ENCODE results near the gene BSPRY. TPM values are rescaled to one million over a fixed set of nuclear protein-coding genes. Genes with fewer than 3 reads are reported as not detected.

Gene BSPRY
- total RNA-seq, 4 donors from 2014 or later, result 0.40 to 1.9 TPM; not detected in 2

DNA sequence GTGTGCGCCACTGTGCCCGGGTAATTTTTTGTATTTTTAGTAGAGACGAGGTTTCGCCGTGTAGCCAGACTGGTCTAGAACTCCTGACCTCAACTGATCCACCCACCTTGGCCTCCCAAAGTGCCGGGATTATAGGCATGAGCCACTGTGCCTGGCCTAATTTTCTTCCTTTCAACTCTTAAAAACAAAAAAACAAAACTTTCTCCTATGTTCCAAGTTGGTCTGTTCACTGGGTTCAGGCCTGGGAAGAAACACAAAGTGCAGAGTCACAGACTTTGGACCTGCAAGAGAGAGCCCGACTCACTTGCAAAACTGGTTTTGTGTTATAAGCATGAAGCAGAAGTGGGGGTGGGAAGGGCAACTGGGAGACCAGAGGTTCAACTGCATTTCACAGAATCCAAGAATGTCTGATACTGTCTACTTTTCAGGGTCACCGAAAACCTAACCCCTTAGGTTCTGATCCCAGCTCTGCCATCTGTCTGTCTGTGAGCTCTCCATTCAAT lies 32.6 kb downstream of the BSPRY start:
- Histone ChIP-seq H3K4me1 (no peaks in the 10 kb centered on the region), H3K36me3 (no peaks in the 10 kb centered on the region), H3K9me3 (no peaks in the 10 kb centered on the region), H3K4me3 (no peak overlapping the region), H3K27ac (no peak overlapping the region), H3K27me3 (no peaks in the 10 kb centered on the region)
- TF ChIP-seq, protein P1, sequence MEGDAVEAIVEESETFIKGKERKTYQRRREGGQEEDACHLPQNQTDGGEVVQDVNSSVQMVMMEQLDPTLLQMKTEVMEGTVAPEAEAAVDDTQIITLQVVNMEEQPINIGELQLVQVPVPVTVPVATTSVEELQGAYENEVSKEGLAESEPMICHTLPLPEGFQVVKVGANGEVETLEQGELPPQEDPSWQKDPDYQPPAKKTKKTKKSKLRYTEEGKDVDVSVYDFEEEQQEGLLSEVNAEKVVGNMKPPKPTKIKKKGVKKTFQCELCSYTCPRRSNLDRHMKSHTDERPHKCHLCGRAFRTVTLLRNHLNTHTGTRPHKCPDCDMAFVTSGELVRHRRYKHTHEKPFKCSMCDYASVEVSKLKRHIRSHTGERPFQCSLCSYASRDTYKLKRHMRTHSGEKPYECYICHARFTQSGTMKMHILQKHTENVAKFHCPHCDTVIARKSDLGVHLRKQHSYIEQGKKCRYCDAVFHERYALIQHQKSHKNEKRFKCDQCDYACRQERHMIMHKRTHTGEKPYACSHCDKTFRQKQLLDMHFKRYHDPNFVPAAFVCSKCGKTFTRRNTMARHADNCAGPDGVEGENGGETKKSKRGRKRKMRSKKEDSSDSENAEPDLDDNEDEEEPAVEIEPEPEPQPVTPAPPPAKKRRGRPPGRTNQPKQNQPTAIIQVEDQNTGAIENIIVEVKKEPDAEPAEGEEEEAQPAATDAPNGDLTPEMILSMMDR (IDR thresholded peaks at IDR 0.05), result no peak
- no peak for TF ChIP-seq POLR2A (IDR thresholded peaks at IDR 0.05)
- intact Hi-C loops (cut with DNase I; ENCODE audit: low total_unique reads), result no loop called here
- no peak for DNase-seq

DNA sequence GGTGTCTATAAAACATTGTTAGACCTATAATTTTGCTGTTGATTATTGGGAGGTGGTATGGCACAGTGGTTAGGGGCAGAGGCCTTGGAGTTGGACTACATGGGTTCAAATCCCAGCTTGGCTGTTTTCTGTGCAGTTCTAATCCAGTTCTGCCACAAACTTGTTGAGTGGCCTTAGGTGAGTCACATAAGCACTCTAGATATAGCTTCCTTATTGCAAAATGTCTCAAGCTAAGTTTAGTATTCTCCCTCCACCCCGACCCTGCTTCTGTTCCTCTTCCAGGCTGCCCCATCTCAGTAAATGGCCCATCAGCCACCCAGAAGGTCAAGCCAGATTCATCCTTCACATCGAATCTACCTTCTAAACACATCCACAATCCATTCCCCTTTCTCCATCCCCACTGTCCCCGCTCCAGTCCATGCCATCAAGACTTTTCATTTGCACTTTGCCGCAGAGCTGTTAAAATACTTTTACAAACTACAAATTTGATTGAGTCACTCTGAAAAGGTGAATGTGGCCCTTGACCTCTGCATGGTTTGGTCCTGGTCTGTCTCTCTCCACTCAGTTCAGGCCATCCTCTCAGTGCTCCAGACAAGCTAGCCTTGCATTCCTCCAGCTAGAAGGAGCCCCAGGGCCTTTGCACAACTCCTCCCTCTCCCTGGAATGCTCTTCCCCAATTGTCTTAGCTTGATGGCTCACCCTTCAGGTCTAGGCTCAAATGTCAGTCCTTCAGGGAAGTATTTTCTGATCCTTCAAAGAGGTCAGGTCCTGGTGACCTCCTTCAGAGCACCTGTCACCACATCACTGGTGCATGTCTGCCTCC lies 37.4 kb downstream of the BSPRY start:
- H3K36me3 ChIP-seq, result no peaks in the 10 kb centered on the region
- TF ChIP-seq POLR2A (IDR thresholded peaks at IDR 0.05), result no peak
- TF ChIP-seq, protein P1 (IDR thresholded peaks at IDR 0.05), result no peak

DNA sequence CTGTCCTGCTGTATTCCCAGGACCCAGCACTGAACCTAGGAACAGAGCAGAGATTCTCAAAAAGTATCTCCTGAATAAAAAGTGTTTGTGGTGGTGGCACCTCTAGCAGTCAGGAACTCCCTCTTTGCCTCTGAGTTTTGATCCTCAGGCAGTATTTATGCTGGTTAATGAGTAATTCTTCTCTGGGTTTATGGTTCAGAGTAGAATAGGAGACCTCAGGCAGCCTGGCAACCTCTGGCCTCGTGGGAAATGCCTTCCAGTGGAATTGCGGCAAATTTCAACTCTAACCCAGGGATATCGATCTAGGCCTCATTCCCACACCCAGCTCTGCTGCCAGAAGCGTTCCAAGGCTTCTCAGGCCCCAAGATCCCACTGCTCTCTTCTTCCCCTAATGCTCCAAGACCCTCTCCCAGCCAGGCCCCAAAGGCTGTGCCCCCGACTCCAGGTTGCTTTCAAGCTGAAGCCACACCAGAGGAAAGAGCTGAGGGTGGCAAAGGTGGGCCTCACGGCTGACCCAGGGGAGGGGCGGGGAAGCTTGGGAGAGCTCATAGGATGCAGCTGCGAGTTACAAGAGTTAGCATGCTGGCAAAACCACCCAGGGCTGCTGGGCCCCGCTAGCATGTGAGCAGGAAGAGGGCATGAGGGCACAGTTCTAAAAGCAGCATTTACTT lies 38.4 kb downstream of the BSPRY start:
- H3K4me3 ChIP-seq, result no peak overlapping the region
- DNase-seq, result no peak
- H3K36me3 ChIP-seq, result no peaks in the 10 kb centered on the region
- intact Hi-C loops (cut with DNase I; ENCODE audit: low total_unique reads), result no loop called here
- TF ChIP-seq, protein P1 (IDR thresholded peaks at IDR 0.05), result no peak
- no peak for TF ChIP-seq POLR2A (IDR thresholded peaks at IDR 0.05)
- no peak overlapping the region for H3K27ac ChIP-seq
- no peaks in the 10 kb centered on the region for H3K27me3 ChIP-seq
- no peaks in the 10 kb centered on the region for H3K9me3 ChIP-seq
- H3K4me1 ChIP-seq, result no peaks in the 10 kb centered on the region

More for the DNA sequence above, 37.4 kb downstream of the BSPRY start:
- no peak for DNase-seq
- intact Hi-C loops (cut with DNase I; ENCODE audit: low total_unique reads), result no loop called here
- Histone ChIP-seq H3K4me3 (no peak overlapping the region), H3K4me1 (no peaks in the 10 kb centered on the region), H3K27me3 (no peaks in the 10 kb centered on the region), H3K9me3 (no peaks in the 10 kb centered on the region), H3K27ac (no peak overlapping the region)

DNA sequence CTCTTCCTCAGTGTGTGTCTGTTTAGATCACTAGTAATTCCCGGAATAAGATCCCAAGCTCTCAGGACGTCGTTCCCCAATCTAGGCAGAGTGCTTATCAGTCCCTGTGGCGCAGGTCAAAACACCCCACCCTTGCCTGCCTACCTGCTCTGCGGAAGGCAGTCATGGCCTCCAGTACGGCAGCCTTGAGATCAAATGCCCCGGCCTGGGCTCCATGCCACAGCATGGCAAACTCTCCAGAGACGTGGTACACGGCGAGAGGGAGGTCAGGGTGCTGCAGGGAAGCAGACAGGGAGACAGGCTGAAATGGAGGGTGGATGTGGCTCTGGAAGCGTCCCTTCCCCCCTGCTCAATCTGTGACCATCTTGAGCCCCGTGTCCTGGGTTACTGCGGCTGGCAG lies 39.5 kb downstream of the BSPRY start:
- no peak for DNase-seq
- intact Hi-C loops (cut with DNase I; ENCODE audit: low total_unique reads), result no loop called here
- no peak for TF ChIP-seq POLR2A (IDR thresholded peaks at IDR 0.05)
- TF ChIP-seq, protein P1 (IDR thresholded peaks at IDR 0.05), result no peak
- no peak overlapping the region for H3K27ac ChIP-seq
- H3K4me1 ChIP-seq, result no peaks in the 10 kb centered on the region
- H3K36me3 ChIP-seq, result no peaks in the 10 kb centered on the region
- H3K27me3 ChIP-seq, result no peaks in the 10 kb centered on the region
- no peaks in the 10 kb centered on the region for H3K9me3 ChIP-seq
- H3K4me3 ChIP-seq, result no peak overlapping the region

DNA sequence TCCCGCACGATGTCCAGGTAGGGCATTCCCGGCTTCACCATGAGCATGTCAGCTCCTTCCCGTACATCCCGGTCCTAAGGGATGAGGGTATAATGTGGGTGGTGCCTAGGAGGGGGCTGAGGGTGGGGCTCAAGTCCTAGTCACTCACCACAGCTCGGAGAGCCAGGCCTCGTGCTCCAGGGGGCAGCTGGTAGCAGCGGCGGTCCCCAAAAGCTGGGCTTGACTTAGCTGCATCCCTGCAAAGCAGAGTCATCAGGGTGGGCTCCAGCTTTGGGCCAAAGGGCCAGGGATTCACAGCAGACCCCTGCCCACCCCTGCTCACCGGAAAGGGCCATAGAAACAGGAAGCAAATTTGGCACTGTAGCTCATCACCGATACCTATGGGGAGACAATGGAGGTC lies 40.1 kb downstream of the BSPRY start:
- TF ChIP-seq, protein P1 (IDR thresholded peaks at IDR 0.05), result no peak
- H3K4me3 ChIP-seq, result no peak overlapping the region
- no peaks in the 10 kb centered on the region for H3K27me3 ChIP-seq
- no peaks in the 10 kb centered on the region for H3K9me3 ChIP-seq
- H3K27ac ChIP-seq, result no peak overlapping the region
- no peaks in the 10 kb centered on the region for H3K4me1 ChIP-seq
- intact Hi-C loops (cut with DNase I; ENCODE audit: low total_unique reads), result no loop called here
- no peak for DNase-seq
- no peaks in the 10 kb centered on the region for H3K36me3 ChIP-seq

Data from uterus (tissue), 4 donors.